ENCODE data around the gene CPLANE2.

The CPLANE2 gene

GRCh38 chr1:16191916-16192546, 45.0 kb downstream of the CPLANE2 start:
- FAIRE-seq (no peak), DNase-seq (ENCODE audit: insufficient read length, low spot score) (no peak)

GRCh38 chr1:16191309-16191708, 45.7 kb downstream of the CPLANE2 start:
- no peak for FAIRE-seq
- DNase-seq (ENCODE audit: insufficient read length, low spot score), result no peak

- DNase-seq (ENCODE audit: insufficient read length, low spot score), result no peak
- FAIRE-seq, result no peak
Measured at GRCh38 chr1:16189921-16190621, 46.9 kb downstream of the CPLANE2 start.

- DNase-seq (ENCODE audit: insufficient read length, low spot score), result peak; percentile 19
- FAIRE-seq, result no peak
Measured at GRCh38 chr1:16189003-16189402, 48.0 kb downstream of the CPLANE2 start.

- FAIRE-seq (peak; percentile 89), DNase-seq (ENCODE audit: insufficient read length, low spot score) (peak; percentile 84)
Measured at GRCh38 chr1:16187748-16188401, 49.1 kb downstream of the CPLANE2 start.

GRCh38 chr1:16186655-16187235, 50.2 kb downstream of the CPLANE2 start:
- DNase-seq (ENCODE audit: insufficient read length, low spot score), result no peak
- FAIRE-seq, result no peak

GRCh38 chr1:16184557-16185303, 52.3 kb downstream of the CPLANE2 start:
- no peak for DNase-seq (ENCODE audit: insufficient read length, low spot score)
- no peak for FAIRE-seq

GRCh38 chr1:16183765-16184556, 53.0 kb downstream of the CPLANE2 start:
- no peak for FAIRE-seq
- DNase-seq (ENCODE audit: insufficient read length, low spot score), result no peak

GRCh38 chr1:16183179-16183578, 53.8 kb downstream of the CPLANE2 start:
- DNase-seq (ENCODE audit: insufficient read length, low spot score), result no peak
- no peak for FAIRE-seq

- FAIRE-seq, result no peak
- DNase-seq (ENCODE audit: insufficient read length, low spot score), result peak; percentile 80
Measured at GRCh38 chr1:16181887-16182719, 54.9 kb downstream of the CPLANE2 start.
